GM10266 (cell line): ENCODE data around the gene SDSL.

Source experiments
- DNase-seq: peaks from one replicate; pipeline ENCODE4 v3.0.0; 2012; ENCODE audit errors: extremely low spot score
- TF ChIP-seq, protein P1 (sequence below): IDR thresholded peaks from 2 replicates; pipeline ENCODE4 v1.5.1; 2012; ENCODE audit warnings: mild to moderate bottlenecking, low read depth; ENCODE audit not compliant: control insufficient read depth, insufficient read depth; ENCODE audit errors: missing control alignments

Gene SDSL

DNA sequence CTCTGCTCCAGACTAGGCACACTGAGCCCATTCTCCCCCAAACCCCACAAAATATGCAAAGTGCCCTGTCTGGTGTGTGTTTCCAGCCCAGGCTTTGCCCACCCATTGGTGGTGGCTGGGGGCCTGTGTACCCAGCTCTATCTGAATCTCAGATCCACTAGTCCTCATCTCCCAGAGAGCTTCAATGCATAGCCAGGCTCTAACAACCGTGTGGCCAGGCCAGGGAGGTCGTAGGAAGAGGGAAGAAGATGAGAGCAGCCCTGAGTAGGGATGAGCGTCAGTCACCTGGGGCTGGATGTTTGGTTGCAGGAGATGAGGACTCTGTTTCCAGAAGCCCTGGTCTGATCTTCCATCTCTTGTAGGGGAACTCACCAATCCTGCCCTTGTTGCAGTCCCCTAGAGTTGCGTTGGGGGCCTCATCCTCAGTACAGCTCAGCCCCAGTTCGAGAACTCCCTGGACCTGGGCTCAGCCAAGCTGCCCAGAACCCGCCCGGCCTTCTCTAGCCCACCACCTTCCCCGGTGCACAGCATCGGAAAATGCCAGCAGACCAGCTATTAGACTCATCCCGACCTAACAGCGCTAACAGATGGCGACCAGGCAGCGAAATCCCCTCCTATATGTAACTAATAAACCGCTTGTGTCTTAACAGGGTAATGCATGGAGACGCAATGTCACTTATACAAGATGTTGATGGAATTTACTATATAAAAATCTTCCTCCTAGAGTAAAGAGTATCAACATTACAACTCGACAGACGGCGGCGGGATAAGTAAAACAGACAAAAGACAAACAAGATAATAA is 52.7 kb downstream of the SDSL start:
- no peak for DNase-seq
- TF ChIP-seq, protein P1, sequence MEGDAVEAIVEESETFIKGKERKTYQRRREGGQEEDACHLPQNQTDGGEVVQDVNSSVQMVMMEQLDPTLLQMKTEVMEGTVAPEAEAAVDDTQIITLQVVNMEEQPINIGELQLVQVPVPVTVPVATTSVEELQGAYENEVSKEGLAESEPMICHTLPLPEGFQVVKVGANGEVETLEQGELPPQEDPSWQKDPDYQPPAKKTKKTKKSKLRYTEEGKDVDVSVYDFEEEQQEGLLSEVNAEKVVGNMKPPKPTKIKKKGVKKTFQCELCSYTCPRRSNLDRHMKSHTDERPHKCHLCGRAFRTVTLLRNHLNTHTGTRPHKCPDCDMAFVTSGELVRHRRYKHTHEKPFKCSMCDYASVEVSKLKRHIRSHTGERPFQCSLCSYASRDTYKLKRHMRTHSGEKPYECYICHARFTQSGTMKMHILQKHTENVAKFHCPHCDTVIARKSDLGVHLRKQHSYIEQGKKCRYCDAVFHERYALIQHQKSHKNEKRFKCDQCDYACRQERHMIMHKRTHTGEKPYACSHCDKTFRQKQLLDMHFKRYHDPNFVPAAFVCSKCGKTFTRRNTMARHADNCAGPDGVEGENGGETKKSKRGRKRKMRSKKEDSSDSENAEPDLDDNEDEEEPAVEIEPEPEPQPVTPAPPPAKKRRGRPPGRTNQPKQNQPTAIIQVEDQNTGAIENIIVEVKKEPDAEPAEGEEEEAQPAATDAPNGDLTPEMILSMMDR: no peak

DNA sequence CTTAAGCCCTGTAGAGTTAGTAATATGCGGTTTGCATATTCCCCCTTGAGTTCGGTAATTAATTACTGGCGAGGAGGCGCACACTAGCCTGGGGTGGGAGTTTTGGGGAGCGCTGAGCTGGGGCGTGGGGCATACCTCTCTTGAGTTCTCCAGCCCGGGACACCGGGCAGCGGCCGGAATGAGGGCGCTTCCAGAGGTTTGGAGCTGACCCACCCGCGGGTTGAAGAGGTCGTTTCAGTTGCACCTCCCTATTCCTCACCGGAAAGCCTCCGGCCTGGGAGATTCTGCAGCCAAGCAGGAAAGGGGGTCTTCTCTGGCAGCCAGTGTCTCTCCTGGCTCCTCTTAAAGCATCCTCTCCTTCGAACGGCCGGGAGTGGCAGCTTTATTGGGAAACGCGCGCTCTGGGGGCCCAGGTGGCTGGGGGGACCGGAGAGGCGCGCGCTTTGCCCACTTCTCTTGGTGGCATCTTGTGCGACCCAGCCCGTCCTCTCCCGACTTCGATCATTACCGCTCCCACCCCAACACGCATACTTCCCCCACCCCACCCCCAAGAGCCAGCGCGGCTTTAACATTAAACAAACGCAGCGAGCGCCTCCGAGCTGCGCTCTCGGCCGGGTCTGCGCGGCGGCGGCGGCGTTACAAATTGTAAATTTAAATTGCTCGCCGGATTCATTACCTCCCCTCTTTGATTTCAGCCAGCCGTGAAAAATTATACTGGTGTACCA is 53.4 kb downstream of the SDSL start:
- TF ChIP-seq, protein P1: no peak
- DNase-seq: no peak

DNA sequence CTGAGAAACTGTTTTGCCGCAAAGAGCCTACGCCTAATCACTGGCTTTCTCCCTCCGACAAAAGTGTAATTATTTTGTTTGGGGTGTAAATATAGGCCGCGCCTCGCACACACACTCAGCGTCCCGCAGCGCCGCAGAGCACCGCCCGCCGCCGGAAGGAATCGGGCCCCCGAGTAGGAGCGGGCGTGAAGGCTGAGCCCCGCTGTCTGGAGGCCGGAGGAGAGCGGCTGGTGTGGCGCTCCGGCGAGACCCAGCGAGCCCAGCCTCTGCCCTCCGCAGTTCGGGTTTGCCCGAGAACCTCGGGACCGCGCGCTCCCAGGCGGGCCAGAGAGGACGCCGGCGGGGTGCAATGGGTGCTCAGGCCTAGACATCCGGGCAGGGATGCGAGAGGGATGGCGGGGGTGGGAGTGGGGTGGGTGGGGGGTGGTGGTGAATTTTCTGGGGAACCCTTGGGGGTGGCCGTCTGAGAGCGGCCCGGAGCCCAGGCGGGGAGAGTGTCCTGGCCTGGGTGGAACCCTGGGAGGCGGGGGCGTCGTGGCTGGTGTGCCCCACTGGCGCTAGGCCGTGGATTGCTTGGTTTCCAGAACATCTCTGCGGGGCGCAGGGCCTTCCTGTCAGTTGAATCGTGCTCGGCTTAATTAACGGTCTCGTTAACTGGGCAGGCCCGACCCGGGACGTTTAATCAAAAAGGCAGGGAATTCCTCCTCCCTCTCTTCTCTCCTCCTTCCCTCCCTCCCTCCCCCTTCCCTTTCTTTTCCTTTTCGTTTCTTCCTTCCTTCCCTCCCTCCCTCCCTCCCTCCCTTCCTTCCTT is 54.2 kb downstream of the SDSL start:
- TF ChIP-seq, protein P1: no peak
- no peak for DNase-seq

DNA sequence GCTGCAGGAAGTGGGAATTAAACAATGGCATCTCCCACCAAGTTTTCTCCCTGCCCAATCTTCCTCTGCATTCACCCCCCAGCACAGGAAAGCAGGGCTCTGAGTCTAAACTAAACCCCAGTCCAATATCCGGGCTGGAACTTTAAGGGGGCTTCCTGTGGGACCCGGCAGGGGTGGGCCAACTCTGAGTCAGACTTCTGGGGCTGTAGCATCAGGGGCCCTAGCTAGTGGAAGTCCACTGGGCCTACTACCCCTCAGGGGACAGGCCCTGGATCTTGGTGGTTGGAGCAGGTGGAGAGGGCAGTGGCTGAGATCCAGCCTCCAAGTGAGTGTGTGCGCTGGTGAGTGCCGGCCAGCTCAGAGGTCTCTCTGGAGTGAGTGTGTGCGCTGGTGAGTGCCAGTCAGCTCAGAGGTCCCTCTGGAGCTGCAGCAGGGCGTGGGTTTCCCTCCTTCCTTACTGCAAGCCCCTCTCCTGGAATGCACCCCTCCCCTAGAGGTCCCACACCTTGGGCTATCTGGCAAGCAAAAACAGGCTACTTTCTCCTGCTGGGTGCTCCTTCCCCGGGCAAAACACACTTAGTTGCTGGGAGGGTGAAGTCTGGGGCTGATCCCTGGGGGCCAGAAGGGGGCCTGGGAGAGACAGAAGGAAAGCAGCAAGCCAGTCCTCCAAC is 55.1 kb downstream of the SDSL start:
- TF ChIP-seq, protein P1: no peak

DNA sequence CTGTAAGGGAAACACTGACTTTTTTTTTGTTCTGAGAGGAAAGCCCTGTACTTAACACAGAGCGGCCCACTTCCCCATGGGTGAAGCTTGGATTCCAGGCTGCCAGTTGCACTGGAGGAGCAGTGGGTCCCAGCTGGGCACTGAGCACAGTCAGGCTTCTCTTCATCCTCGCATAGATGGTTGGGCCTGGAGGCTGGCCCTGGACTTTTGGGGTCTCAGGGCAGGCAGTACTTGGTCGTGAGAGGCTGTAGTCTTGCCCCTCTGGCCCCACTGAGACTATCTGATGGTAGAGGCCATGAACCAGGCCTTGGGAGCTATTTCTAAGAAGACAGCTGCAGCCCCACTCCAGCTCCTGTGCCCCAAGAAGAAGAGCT is 55.6 kb downstream of the SDSL start:
- TF ChIP-seq, protein P1: no peak

More for the DNA sequence above, 55.1 kb downstream of the SDSL start:
- no peak for DNase-seq

DNA sequence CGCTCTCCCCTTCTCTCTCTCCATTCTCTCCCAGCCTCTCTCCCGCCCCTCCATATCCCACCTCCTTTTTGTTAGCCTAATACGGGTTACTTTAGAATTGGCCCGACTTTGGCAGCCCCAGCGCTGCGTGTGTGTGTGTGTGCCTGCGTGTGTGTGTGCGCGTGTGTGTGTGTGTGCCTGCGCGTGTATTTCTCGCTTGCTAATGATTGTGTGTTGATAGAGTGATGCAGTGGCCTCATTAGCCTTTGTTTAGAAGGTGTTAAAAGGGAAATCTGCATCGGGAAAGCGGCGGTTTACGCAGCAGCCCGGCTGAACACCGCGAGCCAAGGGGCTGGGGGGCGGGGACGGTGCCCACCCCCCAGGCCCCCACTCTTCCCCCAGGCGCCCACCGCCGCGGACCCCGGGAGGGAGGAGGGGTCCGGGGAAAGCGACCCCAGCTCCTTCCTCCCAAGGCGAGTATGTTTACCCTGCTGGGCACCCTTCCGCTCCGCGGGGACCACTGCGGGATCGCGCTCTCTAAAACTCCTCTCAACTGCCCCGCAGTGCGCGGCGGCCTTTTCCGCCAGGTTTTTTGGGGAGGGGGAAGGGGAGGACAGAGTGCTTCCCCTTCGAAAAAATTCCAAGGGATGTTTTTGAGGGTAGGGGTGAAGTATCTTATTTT is 56.3 kb downstream of the SDSL start:
- no peak for DNase-seq
- TF ChIP-seq, protein P1: no peak

More for the DNA sequence above, 55.6 kb downstream of the SDSL start:
- DNase-seq: peak; percentile 40
